Hepatocyte (in vitro differentiated cells): Measurements from ENCODE around the gene LUC7L2.

Experiments
- EZH2 ChIP-seq: fragments of 200-600 bp; sonication (generic); IDR thresholded peaks from 2 replicates; pipeline ENCODE4 v1.6.1; 2016; ENCODE audit warnings: antibody characterized with exemption, mild to moderate bottlenecking, borderline replicate concordance
- TF ChIP-seq, protein P1 (sequence below): fragments of 200-600 bp; sonication (generic); IDR thresholded peaks from 2 replicates; pipeline ENCODE4 v1.5.1; 2016; ENCODE audit warnings: antibody characterized with exemption, mild to moderate bottlenecking; ENCODE audit not compliant: poor library complexity

DNA sequence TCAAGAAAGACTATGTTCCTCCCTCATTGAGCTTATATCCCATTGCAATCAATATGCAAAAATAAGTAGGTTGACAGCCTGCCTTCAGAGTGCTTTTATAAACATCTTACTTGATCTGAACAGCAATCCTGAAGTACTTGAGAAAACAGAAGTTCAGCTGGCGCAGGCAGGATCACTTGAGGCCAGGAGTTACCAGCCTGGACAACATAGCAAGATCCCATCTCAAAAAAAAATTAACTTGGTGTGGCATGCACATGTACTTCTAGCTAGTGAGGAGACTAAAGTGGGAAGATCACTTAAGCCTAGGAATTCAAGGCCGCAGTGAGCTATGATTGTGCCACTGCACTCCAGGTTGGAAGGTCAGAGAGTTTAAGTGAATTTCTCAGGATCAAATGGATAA is 30.1 kb downstream of the LUC7L2 start:
- TF ChIP-seq EZH2: no peak
- TF ChIP-seq, protein P1, sequence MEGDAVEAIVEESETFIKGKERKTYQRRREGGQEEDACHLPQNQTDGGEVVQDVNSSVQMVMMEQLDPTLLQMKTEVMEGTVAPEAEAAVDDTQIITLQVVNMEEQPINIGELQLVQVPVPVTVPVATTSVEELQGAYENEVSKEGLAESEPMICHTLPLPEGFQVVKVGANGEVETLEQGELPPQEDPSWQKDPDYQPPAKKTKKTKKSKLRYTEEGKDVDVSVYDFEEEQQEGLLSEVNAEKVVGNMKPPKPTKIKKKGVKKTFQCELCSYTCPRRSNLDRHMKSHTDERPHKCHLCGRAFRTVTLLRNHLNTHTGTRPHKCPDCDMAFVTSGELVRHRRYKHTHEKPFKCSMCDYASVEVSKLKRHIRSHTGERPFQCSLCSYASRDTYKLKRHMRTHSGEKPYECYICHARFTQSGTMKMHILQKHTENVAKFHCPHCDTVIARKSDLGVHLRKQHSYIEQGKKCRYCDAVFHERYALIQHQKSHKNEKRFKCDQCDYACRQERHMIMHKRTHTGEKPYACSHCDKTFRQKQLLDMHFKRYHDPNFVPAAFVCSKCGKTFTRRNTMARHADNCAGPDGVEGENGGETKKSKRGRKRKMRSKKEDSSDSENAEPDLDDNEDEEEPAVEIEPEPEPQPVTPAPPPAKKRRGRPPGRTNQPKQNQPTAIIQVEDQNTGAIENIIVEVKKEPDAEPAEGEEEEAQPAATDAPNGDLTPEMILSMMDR: no peak
